Right lobe of liver (tissue), 6 donors: ENCODE data around the gene MTMR8. TPM values are rescaled to one million over a fixed set of nuclear protein-coding genes. Genes with fewer than 3 reads are reported as not detected.
"Not testable (repeated sequence)": the region's sequence is repeated elsewhere in the genome, so short reads cannot be mapped to it uniquely, and the experiment has no call there.

Source experiments
- ATAC-seq, 4 donors: fragments of 200-7000 bp; cut with Tn5 transposase; one replicate each; pipeline ENCODE4 v1.9.1; 2020; ENCODE audit warnings: mild to moderate bottlenecking in 4 of 4, moderate library complexity in 4 of 4
- DNase-seq, 3 donors: peaks; one replicate each; pipeline ENCODE4 v3.0.0-alpha.2; 2020
- H3K27ac ChIP-seq, 3 donors: fragments of 200-600 bp; one replicate each; pipeline ENCODE4 v1.8.0; 2022
- H3K27me3 ChIP-seq, 2 donors: fragments of 200-600 bp; one replicate each; pipeline ENCODE4 v1.8.0; 2022
- H3K36me3 ChIP-seq, 4 donors: fragments of 200-600 bp; sonication (generic) in 1 of 4; one replicate each; pipeline versions ENCODE4 v1.5.1 to v1.8.0; 2017 to 2022; ENCODE audit warnings: control low read depth in 1 of 4
- H3K4me1 ChIP-seq, 4 donors: fragments of 200-600 bp; sonication (generic) in 1 of 4; one replicate each; pipeline versions ENCODE4 v1.5.1 to v1.8.0; 2017 to 2022; ENCODE audit warnings: control low read depth in 1 of 4
- H3K4me3 ChIP-seq, 3 donors: fragments of 200-600 bp; one replicate each; pipeline ENCODE4 v1.8.0; 2022
- H3K9me3 ChIP-seq, 4 donors: fragments of 200-600 bp; sonication (generic) in 1 of 4; one replicate each; pipeline versions ENCODE4 v1.5.1 to v1.8.0; 2017 to 2022; ENCODE audit warnings: control low read depth in 1 of 4
- CTCF ChIP-seq, 4 donors: fragments of 200-600 bp in 3 of 4; fragments of 450-650 bp in 1 of 4; IDR thresholded peaks; one replicate each; pipeline versions ENCODE4 v1.5.1 to v1.8.0; 2016 to 2022; ENCODE audit warnings: antibody characterized with exemption in 4 of 4, mild to moderate bottlenecking in 2 of 4
- POLR2A ChIP-seq: fragments of 450-650 bp; IDR thresholded peaks from one replicate; pipeline ENCODE4 v1.6.1; 2017; ENCODE audit warnings: antibody characterized with exemption, mild to moderate bottlenecking
- WGBS: methylation state at CpG from one replicate; pipeline ENCODE4 v1.1.6; 2018; ENCODE audit warnings: low coverage, low lambda C conversion rate; ENCODE audit not compliant: insufficient coverage; ENCODE audit errors: missing lambda C conversion rate; 5-methylcytosine and 5-hydroxymethylcytosine counted together
- intact Hi-C, 2 donors: fragments of 100-400 bp; cut with DNase I; formaldehyde crosslinking; loops; one replicate each; pipeline versions ENCODE4 v1.11.2 to v1.14.1; 2022
- total RNA-seq, 6 experiments: library from RNA; depleted of rRNA in 2 of 6; stranded (reverse); fragments of >200 nt in 2 of 6; fragmentation: NEBNext Ultra II Directional in 3 of 6; extraction: Animal tissue kit (Norgen Biotek cat#: 25700) in 3 of 6; gene quantifications; one replicate each; pipeline versions ENCODE4 v1.1.0 to v1.2.4, GENCODE V29; 2016 to 2023
- donor health status: DM: no; HTN: yes; CAD: no.
- donor health status: DM: no; HTN: no; CAD: no.
- donor health status: DM: no; HTN: no; CAD: no.
- donor health status: DM: no; HTN: yes; CAD: no.
- donor health status: DM: no; HTN: yes; CAD: no.

Gene MTMR8
- total RNA-seq, 6 experiments from 2014 or later = 0.13 to 4.3 (median 0.51) TPM

GRCh38 chrX:64428371-64428770, 33.1 kb upstream of the MTMR8 start:
- Histone ChIP-seq H3K27me3 (no peaks in the 10 kb centered on the region), H3K4me3 (no peak overlapping the region), H3K36me3 (no peaks in the 10 kb centered on the region), H3K27ac (no peak overlapping the region), H3K9me3 (no peaks in the 10 kb centered on the region), H3K4me1 (no peaks in the 10 kb centered on the region)
- intact Hi-C loops = no loop called here
- no peak for DNase-seq
- ATAC-seq = no peak
- TF ChIP-seq POLR2A (no peak), CTCF (IDR thresholded peaks at IDR 0.05) (no peak)

GRCh38 chrX:64427787-64428186, 32.5 kb upstream of the MTMR8 start:
- 30% methylated on average over 2 of the region's 2 CpGs for WGBS
- TF ChIP-seq POLR2A (no peak), CTCF (IDR thresholded peaks at IDR 0.05) (no peak)
- intact Hi-C loops = no loop called here

DNA sequence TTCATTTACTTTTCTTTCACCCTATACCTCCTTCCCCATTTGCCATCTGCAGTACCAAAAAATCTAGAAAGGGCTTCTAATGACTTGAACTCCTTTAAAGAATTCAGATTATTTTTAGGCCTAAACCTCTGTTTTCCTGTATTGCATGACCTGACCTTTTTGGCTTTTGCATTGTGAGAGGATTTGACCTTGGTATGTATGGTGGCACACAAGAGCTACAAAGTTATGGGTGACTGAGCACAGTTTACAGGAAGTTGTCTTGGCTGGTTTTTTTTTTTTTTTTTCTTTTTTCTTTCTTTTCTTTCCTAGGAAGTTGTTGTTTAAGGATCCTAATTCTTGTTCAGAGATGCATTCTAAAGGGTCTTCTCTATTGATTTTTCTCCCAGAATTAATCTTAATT, 32.0 kb upstream of the MTMR8 start:
- Histone ChIP-seq H3K4me1 (no peaks in the 10 kb centered on the region), H3K4me3 (no peak overlapping the region), H3K36me3 (no peaks in the 10 kb centered on the region), H3K27ac (no peak overlapping the region), H3K27me3 (no peaks in the 10 kb centered on the region), H3K9me3 (no peaks in the 10 kb centered on the region)
- ATAC-seq (no peak), DNase-seq (no peak)
- intact Hi-C loops = no loop called here
- TF ChIP-seq POLR2A = no peak
- TF ChIP-seq CTCF (IDR thresholded peaks at IDR 0.05) = no peak

More at GRCh38 chrX:64427787-64428186, 32.5 kb upstream of the MTMR8 start:
- H3K27me3 ChIP-seq = no peaks in the 10 kb centered on the region
- H3K4me3 ChIP-seq = no peak overlapping the region
- H3K9me3 ChIP-seq = no peaks in the 10 kb centered on the region
- DNase-seq = no peak
- no peaks in the 10 kb centered on the region for H3K4me1 ChIP-seq
- ATAC-seq = no peak
- no peak overlapping the region for H3K27ac ChIP-seq
- H3K36me3 ChIP-seq = no peaks in the 10 kb centered on the region

DNA sequence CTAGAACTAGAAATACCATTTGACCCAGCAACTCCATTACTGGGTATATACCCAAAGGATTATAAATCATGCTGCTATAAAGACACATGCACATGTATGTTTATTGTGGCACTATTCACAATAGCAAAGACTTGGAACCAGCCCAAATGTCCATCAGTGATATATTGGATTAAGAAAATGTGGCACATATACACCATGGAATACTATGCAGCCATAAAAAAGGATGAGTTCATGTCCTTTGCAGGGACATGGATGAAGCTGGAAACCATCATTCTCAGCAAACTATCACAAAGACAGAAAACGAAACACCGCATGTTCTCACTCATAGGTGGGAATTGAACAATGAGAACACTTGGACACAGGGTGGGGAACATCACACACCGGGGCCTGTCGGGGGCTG, 14.5 kb upstream of the MTMR8 start:
- DNase-seq, H3K4me1 ChIP-seq, H3K27ac ChIP-seq, intact Hi-C loops, H3K9me3 ChIP-seq, H3K36me3 ChIP-seq, ATAC-seq, H3K27me3 ChIP-seq, H3K4me3 ChIP-seq: not testable (repeated sequence)
- 92% methylated on average over 3 of the region's 4 CpGs for WGBS

GRCh38 chrX:64398088-64398487, 2.8 kb upstream of the MTMR8 start:
- no peak for DNase-seq
- intact Hi-C loops = no loop called here

More at GRCh38 chrX:64398088-64398487, 2.8 kb upstream of the MTMR8 start:
- TF ChIP-seq CTCF (IDR thresholded peaks at IDR 0.05) (no peak), POLR2A (no peak)
- WGBS = 44% methylated on average over 1 of the region's 1 CpG
- H3K27me3 ChIP-seq = no peaks in the 10 kb centered on the region
- no peaks in the 10 kb centered on the region for H3K4me1 ChIP-seq
- no peak for ATAC-seq
- H3K36me3 ChIP-seq = no peaks in the 10 kb centered on the region
- H3K27ac ChIP-seq = no peak overlapping the region
- no peak overlapping the region for H3K4me3 ChIP-seq
- no peaks in the 10 kb centered on the region for H3K9me3 ChIP-seq
